NT2/D1 (cell line): ENCODE measurements around the gene ROR1.
"Not testable (repeated sequence)": the region's sequence is repeated elsewhere in the genome, so short reads cannot be mapped to it uniquely, and the experiment has no call there.

Experiments used
- DNase-seq: peaks from one replicate; pipeline ENCODE4 v3.0.0-alpha.2; 2011; ENCODE audit warnings: low read depth, low spot score
- H3K27me3 ChIP-seq: 2 replicates; pipeline ENCODE4 v1.6.0; 2011; ENCODE audit warnings: mild to moderate bottlenecking; ENCODE audit not compliant: insufficient read length, insufficient read depth
- H3K36me3 ChIP-seq: 2 replicates; pipeline ENCODE4 v1.6.1; 2011; ENCODE audit warnings: mild to moderate bottlenecking, low read length, mixed read lengths; ENCODE audit not compliant: insufficient read depth, insufficient read length
- H3K4me1 ChIP-seq: 2 replicates; pipeline ENCODE4 v1.5.1; 2011; ENCODE audit not compliant: insufficient read depth, insufficient read length
- H3K4me3 ChIP-seq: 2 replicates; pipeline ENCODE4 v1.5.1; 2011; ENCODE audit warnings: low read depth; ENCODE audit not compliant: insufficient read length
- H3K9ac ChIP-seq: 2 replicates; pipeline ENCODE4 v1.6.0; 2011; ENCODE audit warnings: low read depth; ENCODE audit not compliant: insufficient read length
- H3K9me3 ChIP-seq: 2 replicates; pipeline ENCODE4 v1.5.1; 2011; ENCODE audit warnings: mild to moderate bottlenecking, low read length; ENCODE audit not compliant: insufficient read depth
- SUZ12 ChIP-seq: IDR thresholded peaks from 2 replicates; pipeline ENCODE4 v1.6.1; 2011; ENCODE audit not compliant: insufficient read length, insufficient read depth; ENCODE audit errors: extremely low read depth
- YY1 ChIP-seq: IDR thresholded peaks from 2 replicates; pipeline ENCODE4 v1.6.1; 2011; ENCODE audit not compliant: insufficient read length, insufficient read depth
- ZNF274 ChIP-seq: IDR thresholded peaks from 2 replicates; pipeline ENCODE4 v1.6.1; 2011; ENCODE audit warnings: mild to moderate bottlenecking, low read depth, low read length

ROR1 gene

DNA sequence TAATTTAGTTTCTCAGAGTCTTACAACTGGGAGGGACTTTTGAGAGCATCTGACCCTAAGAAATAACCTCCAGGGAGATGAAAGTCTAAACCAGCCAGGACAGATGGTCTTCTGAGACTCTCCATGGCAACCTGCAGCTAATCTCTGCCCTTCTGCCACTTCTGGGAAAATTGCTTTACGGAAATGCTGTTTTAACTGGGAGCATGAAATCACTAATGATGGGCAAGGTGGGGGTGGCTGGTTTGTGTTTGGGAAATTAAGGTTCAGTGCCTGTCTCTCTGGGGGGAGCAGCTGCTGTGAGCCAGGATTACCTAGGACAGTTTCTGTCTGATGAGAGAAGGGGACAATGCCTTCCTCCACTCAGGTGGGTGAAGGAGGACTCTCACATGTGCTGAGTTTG, 33.2 kb downstream of the ROR1 start:
- Histone ChIP-seq H3K9ac (no peak overlapping the region), H3K9me3 (no peaks in the 10 kb centered on the region), H3K27me3 (no peaks in the 10 kb centered on the region), H3K4me3 (no peak overlapping the region), H3K36me3 (no peaks in the 10 kb centered on the region), H3K4me1 (peaks cover 6% of the 10 kb centered on the region)
- TF ChIP-seq SUZ12 (no peak), YY1 (no peak), ZNF274 (no peak)
- DNase-seq: no peak

DNA sequence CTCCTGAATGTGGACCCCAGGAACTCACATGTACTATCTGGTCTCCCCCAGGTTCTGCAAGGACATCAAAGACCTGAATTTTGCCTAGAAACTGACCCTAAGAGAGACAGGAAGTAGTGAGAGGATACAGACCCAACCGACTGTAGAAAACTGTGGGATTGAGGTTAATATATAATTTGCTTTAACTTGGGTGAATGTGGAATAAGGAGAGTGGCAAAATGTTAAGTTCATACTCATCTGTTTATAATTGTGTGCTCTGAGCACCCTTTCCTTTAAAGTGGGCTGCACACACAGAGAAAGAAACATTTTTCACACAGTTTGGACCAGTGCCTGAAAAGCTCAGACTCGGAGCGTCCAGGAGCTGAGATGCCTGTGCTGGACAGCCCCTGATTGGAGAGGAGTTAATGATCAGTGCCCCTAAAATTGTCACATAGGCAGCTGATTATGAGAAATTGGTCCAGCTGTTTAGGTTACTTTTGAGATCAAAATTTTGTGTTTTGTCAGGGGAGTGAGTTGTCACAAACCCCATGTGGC, 37.2 kb downstream of the ROR1 start:
- no peak for DNase-seq
- Histone ChIP-seq H3K27me3 (no peaks in the 10 kb centered on the region), H3K36me3 (no peaks in the 10 kb centered on the region), H3K4me3 (no peak overlapping the region), H3K9me3 (peaks cover 6% of the 10 kb centered on the region; the same call in 1 of the 2 replicates), H3K9ac (no peak overlapping the region), H3K4me1 (no peaks in the 10 kb centered on the region)
- TF ChIP-seq SUZ12 (no peak), YY1 (no peak), ZNF274 (no peak)

DNA sequence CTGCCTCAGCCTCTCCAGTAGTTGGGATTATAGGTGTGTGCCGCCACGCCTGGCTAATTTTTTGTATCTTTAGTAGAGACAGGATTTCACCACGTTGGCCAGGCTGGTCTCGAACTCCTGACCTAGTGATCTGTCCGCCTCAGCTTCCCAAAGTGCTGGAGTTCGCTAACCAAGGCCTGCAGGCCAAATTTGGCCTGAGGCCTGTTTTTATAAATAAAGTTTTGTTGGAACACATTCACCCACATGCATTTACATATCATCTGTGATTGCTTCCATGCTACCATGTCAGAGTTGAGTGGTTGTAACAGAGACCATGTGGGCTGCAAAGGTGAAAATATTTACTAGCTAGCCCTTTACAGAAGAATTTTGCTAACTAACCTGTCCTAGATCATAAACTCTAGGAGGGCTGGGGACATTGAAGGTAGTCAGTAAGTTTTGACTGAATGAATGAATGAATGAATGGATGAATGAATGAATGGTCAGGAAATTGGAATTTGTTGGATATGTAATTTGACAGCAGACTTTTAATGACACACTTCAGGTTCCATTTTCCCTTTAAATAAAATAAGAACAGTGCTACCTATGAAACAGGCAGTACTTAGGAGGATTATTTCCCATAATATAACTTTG, 38.4 kb downstream of the ROR1 start:
- no peak for DNase-seq
- Histone ChIP-seq H3K4me3 (no peak overlapping the region), H3K9ac (no peak overlapping the region), H3K9me3 (peaks cover 11% of the 10 kb centered on the region; the same call in 1 of the 2 replicates), H3K4me1 (no peaks in the 10 kb centered on the region), H3K27me3 (no peaks in the 10 kb centered on the region), H3K36me3 (no peaks in the 10 kb centered on the region)
- TF ChIP-seq ZNF274 (no peak), YY1 (no peak), SUZ12 (no peak)

DNA sequence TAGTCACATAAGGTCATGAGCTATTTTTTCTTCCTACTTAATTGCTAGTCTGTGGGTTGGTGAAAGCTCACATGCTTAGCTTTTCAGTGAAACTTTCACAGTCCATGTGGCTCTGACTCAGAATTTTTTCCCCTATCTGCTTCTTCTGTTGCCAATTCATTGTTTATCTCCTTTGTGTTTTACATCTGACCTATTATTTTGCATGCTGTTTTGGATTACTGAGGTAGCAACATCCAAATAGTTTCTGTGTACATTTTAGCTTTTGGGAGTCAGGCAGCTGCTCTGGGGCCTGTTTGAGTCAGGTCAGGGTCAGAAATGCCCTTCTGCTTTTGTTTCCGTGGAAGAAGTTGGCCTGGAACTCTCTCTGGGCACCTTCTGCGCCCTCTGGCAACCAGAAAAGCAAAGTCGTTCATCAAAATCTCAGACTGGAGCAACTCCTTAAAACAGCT, 40.0 kb downstream of the ROR1 start:
- TF ChIP-seq SUZ12: no peak
- no peak for TF ChIP-seq ZNF274
- no peak for TF ChIP-seq YY1
- no peaks in the 10 kb centered on the region for H3K4me1 ChIP-seq
- no peak for DNase-seq

DNA sequence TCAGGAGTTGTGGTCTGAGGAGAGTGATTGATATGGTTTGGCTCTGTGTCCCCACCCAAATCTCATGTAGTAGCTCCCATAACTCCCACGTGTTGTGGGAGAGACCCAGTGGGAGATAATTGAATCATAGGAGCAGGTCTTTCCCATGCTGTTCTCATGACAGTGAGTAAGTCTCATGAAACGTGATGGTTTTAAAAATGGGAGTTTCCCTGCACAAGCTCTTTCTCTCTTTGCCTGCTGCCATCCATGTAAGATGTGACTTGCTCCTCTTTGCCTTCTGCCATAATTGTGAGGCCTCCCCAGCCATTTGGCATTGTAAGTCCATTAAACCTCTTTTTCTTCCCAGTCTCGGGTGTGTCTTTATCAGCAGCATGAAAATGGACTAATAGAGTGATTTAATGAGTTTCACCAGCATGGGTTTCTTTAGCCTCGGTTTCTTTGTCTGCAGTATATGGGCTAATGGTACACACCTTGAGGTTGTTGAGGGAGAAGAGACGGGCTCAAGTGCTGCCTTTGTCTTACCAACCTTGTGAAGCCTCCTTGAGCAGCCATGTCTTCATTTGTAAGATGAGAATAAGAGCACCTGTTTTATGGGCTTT, 42.5 kb downstream of the ROR1 start:
- H3K9me3 ChIP-seq: peaks cover 11% of the 10 kb centered on the region; the same call in 1 of the 2 replicates
- H3K4me1 ChIP-seq: not testable (repeated sequence)

More for the DNA sequence above, 40.0 kb downstream of the ROR1 start:
- Histone ChIP-seq H3K9ac (no peak overlapping the region), H3K27me3 (no peaks in the 10 kb centered on the region), H3K36me3 (no peaks in the 10 kb centered on the region), H3K9me3 (peaks cover 11% of the 10 kb centered on the region; the same call in 1 of the 2 replicates), H3K4me3 (no peak overlapping the region)

DNA sequence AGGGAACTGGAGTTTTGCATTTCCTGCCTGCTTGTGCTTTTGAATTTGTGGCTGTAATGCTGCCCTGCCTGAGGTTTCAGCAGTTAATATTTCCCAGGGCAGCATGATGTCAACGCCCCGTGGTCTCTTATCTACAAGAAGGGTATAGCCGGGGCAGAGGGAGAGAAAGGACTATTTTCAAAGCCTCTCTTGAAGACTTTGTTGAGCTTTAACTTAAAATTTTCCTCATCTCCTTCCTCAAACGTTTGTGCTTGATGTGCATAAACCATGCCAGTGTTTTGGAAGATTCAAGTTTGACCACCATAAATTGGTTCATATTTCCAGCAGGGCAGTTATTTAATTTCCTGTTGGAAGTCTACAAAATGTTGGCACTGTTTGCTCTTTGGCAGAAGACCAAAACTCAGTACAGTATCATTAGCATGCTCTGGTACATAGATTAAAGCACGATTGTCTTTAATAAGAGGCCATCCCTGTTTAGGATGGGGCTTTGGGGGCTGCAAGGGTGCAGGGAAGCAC, 43.4 kb downstream of the ROR1 start:
- peaks cover 11% of the 10 kb centered on the region; the same call in 1 of the 2 replicates for H3K9me3 ChIP-seq
- no peaks in the 10 kb centered on the region for H3K4me1 ChIP-seq

More for the DNA sequence above, 42.5 kb downstream of the ROR1 start:
- H3K9ac ChIP-seq, H3K27me3 ChIP-seq, H3K4me3 ChIP-seq, DNase-seq, H3K36me3 ChIP-seq: not testable (repeated sequence)

DNA sequence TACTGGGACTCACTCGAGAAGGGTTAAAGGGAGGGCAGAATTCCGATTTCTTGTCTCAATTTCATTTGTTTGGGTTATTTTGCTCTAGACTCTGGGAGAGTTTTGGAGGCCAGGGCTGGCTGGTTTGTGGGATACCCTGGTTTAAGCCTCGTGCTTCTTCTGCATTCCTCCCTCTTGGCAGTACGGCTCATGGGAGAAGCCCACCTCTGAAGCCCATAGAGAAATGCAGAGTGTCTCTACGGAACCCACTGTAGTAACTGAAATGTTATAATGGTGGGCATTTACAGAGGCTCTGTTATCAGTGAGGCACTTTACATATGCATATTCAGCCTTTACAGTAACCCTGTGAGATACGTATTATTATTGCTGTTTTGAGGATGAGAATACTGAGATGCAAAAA, 43.9 kb downstream of the ROR1 start:
- H3K27me3 ChIP-seq: no peaks in the 10 kb centered on the region
- DNase-seq: no peak
- H3K4me3 ChIP-seq: no peak overlapping the region
- no peaks in the 10 kb centered on the region for H3K4me1 ChIP-seq
- no peaks in the 10 kb centered on the region for H3K36me3 ChIP-seq
- H3K9me3 ChIP-seq: peaks cover 11% of the 10 kb centered on the region; the same call in 1 of the 2 replicates
- TF ChIP-seq ZNF274 (no peak), YY1 (no peak), SUZ12 (no peak)
- no peak overlapping the region for H3K9ac ChIP-seq

More for the DNA sequence above, 43.4 kb downstream of the ROR1 start:
- no peak for DNase-seq
- Histone ChIP-seq H3K36me3 (no peaks in the 10 kb centered on the region), H3K4me3 (no peak overlapping the region), H3K27me3 (no peaks in the 10 kb centered on the region), H3K9ac (no peak overlapping the region)
- TF ChIP-seq ZNF274: no peak
- TF ChIP-seq SUZ12: no peak
- no peak for TF ChIP-seq YY1
